ENCODE data around the gene GRIK5.

GRIK5 gene

GRCh38 chr19:41974652-41975051, 95.4 kb downstream of the GRIK5 start:
- TF ChIP-seq, protein P1, sequence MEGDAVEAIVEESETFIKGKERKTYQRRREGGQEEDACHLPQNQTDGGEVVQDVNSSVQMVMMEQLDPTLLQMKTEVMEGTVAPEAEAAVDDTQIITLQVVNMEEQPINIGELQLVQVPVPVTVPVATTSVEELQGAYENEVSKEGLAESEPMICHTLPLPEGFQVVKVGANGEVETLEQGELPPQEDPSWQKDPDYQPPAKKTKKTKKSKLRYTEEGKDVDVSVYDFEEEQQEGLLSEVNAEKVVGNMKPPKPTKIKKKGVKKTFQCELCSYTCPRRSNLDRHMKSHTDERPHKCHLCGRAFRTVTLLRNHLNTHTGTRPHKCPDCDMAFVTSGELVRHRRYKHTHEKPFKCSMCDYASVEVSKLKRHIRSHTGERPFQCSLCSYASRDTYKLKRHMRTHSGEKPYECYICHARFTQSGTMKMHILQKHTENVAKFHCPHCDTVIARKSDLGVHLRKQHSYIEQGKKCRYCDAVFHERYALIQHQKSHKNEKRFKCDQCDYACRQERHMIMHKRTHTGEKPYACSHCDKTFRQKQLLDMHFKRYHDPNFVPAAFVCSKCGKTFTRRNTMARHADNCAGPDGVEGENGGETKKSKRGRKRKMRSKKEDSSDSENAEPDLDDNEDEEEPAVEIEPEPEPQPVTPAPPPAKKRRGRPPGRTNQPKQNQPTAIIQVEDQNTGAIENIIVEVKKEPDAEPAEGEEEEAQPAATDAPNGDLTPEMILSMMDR (conservative IDR thresholded peaks at IDR 0.05; ENCODE audit: low read depth, low read length) = no peak
- DNase-seq (ENCODE audit: low read depth) = no peak
- H3K4me3 ChIP-seq (ENCODE audit: low read depth, low read length) = no peak overlapping the region

DNA sequence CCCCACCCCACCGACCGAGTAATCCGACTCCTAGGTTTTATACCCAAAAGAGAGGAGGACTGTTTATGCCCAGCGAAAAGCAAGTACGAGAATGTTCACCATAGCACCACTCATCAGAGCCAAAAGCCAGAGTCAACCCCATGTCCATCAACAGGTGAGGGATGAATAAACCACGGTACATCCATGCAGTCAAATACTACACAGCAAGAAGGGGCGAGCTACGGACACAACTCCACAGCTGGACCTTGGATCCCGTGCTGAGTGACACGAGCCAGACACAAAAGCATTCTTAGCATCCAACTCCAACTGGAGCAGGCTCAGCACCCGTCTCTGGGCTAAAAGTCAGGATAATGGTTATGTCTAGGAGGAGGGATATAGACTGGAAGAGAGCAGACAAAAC, 98.6 kb downstream of the GRIK5 start:
- no peak for DNase-seq (ENCODE audit: low read depth)
- TF ChIP-seq, protein P1 (conservative IDR thresholded peaks at IDR 0.05; ENCODE audit: low read depth, low read length) = no peak
- H3K4me3 ChIP-seq (ENCODE audit: low read depth, low read length) = no peak overlapping the region

DNA sequence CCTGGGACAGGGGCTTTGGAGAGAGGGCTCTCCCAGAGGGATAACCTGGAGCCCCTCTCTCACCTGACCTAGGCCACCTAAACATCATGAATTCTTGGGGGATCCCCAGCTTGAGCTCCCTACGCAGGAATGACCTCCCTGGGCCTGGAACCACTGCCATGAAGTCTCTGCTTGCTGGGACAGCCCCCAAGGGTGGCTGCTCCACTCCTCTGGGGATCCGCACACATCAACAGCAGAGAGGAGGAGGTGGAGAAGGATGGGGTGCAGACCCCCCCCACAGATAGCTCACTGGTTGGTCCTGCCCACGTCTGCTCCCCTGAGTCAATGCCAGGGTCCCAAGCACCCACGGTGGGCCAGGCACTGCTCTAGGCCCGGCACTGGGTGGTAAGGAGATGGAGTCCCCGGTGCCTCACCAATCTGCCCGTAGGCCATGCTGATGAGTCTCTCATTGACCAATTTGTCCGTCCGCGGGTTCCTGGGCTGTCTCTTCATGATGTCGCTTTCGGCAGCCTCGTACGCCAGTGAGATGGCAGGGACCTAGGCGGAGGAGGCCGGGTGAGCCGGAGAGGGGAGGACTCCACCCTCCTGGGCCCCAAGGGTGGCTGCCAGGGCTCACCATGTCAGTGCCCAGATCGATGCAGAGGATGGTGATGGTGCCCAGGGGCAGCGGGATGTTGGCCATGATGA, 100.1 kb downstream of the GRIK5 start:
- no peak overlapping the region for H3K4me3 ChIP-seq (ENCODE audit: low read depth, low read length)
- no peak for DNase-seq (ENCODE audit: low read depth)
- TF ChIP-seq, protein P1 (conservative IDR thresholded peaks at IDR 0.05; ENCODE audit: low read depth, low read length) = no peak

DNA sequence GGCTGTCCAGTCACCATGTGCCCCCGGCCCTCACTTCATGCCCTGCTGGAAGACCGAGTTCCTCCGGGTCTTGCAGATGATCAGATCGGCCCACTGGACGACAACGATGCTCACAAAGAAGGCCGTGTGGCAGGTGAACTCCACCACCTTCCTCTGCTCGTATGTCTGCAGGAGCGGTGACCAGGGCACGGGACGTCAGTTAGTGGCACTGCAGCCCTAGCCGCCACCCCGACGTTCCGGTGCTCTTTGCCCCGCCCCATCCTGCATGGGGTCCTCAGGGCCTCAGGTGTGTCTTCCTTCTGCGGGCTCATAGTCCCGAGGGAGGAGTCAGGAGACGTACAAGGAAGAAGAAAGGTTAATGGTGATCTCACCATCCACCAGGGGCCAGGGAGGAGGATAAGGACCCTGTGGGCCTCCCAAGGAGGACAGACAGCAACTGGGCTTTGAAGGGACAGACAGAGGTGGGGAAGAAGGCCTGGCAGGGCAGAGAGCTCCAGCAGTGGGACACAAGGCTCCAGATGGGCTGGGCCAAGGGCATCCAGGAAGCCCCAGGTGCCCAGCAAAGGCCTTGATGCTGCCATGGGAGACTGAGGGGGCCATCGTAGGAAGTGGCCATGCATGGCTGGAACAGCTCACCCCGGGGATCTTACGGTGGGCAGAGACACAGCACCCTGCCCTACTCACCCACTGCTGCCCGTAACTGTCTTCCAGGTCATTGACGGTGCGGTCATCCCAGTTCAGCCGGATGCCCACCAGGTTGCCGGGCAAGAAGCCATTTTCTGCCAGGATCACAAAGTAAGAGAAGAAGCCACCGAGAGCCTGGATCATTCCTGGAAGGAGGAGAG, 101.0 kb downstream of the GRIK5 start:
- TF ChIP-seq, protein P1 (conservative IDR thresholded peaks at IDR 0.05; ENCODE audit: low read depth, low read length) = no peak
- H3K4me3 ChIP-seq (ENCODE audit: low read depth, low read length) = no peak overlapping the region
- no peak for DNase-seq (ENCODE audit: low read depth)

DNA sequence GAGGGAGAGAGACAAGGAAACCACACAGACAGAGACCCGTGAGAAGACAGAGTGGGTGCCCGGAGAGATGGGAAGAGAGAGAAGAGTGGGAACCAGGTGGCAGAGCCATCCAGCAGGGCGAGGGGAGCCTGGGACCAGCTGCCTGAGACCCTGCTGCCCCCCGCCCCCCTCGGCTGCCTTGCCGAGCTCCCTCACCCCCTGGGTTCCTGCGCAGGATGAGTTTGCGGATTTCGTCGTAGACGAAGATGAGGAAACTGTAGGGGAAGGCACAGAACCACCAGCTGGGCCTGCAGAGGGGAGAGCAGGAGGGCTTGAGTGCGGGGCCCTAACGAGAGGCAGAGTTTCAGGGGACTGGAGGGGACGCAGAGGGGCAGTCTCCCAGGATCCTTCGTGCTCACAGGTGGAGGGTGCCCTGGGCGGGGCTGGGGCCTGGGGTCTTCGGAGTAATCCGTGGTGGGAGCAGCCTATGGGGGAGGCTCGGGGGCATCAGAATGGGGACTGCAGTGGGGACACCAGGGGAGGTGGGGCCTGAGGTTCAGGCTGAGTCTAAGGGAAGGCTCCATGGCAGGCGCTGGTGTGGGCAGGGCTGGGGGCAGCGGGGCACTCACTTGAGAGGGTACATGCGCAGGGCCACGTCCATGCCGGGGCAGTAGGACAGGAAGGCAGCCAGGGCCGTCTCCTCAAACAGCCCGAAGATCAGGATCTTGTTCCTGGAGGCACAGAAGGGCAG, 102.8 kb downstream of the GRIK5 start:
- DNase-seq (ENCODE audit: low read depth) = no peak
- no peak overlapping the region for H3K4me3 ChIP-seq (ENCODE audit: low read depth, low read length)
- TF ChIP-seq, protein P1 (conservative IDR thresholded peaks at IDR 0.05; ENCODE audit: low read depth, low read length) = no peak

- no peak for DNase-seq (ENCODE audit: low read depth)
- no peak overlapping the region for H3K4me3 ChIP-seq (ENCODE audit: low read depth, low read length)
- TF ChIP-seq, protein P1 (conservative IDR thresholded peaks at IDR 0.05; ENCODE audit: low read depth, low read length) = no peak
Measured at GRCh38 chr19:41965106-41965505, 104.9 kb downstream of the GRIK5 start.

Measured in choroid plexus epithelial cell (primary cell).